ENCODE results near the gene ATG13.

Gene ATG13

DNA sequence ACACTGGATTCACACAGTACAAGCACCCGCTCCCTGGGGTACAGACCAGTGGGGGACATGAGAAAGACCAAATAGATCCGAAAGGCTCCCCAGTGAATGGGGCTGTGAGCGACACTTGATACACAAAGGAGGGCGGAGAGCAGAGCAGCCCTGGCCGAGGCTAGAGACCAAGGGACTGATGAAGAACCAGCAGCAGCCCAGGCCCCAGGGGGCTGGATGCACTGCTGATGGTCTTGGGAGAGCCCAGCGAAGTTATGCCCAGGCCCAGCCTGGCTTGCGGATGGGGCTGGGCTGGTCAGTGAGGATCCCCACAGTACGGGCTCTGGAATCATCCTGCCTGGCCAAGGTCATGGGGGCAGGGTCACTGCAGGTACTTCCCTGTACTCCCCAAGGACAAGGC is 59.8 kb downstream of the ATG13 start:
- in situ Hi-C loops (cut with MboI; ENCODE audit: low pct_unique_long_range_greater_than_20kb, low sequenced_read_pairs, unreplicated experiment) = no loop called here
- no peak for DNase-seq (ENCODE audit: low spot score)
- TF ChIP-seq, protein P1, sequence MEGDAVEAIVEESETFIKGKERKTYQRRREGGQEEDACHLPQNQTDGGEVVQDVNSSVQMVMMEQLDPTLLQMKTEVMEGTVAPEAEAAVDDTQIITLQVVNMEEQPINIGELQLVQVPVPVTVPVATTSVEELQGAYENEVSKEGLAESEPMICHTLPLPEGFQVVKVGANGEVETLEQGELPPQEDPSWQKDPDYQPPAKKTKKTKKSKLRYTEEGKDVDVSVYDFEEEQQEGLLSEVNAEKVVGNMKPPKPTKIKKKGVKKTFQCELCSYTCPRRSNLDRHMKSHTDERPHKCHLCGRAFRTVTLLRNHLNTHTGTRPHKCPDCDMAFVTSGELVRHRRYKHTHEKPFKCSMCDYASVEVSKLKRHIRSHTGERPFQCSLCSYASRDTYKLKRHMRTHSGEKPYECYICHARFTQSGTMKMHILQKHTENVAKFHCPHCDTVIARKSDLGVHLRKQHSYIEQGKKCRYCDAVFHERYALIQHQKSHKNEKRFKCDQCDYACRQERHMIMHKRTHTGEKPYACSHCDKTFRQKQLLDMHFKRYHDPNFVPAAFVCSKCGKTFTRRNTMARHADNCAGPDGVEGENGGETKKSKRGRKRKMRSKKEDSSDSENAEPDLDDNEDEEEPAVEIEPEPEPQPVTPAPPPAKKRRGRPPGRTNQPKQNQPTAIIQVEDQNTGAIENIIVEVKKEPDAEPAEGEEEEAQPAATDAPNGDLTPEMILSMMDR (IDR thresholded peaks at IDR 0.05; ENCODE audit: extremely low read depth, insufficient read depth, missing control alignments) = no peak

DNA sequence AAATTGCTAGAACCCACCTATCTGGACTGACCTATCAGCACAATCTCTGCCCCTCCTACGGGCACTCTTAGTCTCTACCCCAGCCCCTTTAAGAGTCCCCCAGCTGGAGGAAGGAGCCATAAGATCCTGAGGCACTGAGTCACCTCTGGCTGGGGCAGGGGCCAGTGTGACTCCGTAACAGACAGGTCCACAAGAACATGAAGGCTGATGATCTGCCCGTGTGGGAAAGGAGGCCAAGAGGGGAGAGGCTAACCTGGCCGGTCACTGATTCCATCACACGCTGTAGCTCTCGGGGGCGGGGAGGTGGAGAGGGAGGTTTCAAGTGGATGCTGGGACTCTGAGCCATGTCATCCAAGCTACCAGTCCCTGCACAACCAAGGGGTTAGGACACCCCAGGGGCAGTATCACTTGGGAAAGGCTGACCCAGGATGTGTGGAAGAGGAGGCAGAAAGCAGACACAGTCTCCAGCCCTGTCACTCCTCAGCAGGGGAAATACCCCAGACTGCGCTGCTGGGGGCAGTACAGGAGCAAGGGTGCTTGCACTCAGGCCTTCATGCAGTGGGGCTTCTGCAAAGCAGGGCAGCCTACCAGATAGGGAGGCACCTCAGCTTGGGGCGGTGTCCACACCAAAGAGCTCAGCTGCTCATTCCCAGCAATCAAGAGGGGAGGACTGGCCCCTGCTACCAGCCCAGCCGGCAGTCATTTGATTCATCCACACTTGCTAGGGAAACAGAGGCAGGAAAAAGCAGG is 60.8 kb downstream of the ATG13 start:
- TF ChIP-seq, protein P1 (IDR thresholded peaks at IDR 0.05; ENCODE audit: extremely low read depth, insufficient read depth, missing control alignments) = no peak
- DNase-seq (ENCODE audit: low spot score) = no peak
- in situ Hi-C loops (cut with MboI; ENCODE audit: low pct_unique_long_range_greater_than_20kb, low sequenced_read_pairs, unreplicated experiment) = no loop called here

DNA sequence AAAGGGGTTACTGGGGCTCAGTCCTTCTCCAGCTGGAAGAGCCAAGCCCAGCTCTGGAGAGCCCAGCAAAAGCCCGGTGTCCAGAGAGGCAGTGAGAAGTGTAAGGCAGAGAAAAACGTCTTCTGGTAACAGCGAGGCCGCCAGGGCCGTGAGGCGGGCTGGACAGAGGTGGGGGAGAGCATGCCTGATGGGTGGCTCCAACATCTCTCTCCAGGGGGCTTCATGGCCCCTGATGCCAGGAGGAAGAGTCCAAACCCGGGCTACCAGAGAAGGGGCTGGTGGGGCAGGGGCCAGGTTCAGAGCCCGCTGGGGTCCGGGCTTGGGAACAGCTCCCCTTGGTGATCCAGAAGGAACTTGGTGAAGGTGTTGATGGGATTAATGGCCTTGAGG is 61.4 kb downstream of the ATG13 start:
- no peak for DNase-seq (ENCODE audit: low spot score)
- in situ Hi-C loops (cut with MboI; ENCODE audit: low pct_unique_long_range_greater_than_20kb, low sequenced_read_pairs, unreplicated experiment) = no loop called here
- TF ChIP-seq, protein P1 (IDR thresholded peaks at IDR 0.05; ENCODE audit: extremely low read depth, insufficient read depth, missing control alignments) = no peak

DNA sequence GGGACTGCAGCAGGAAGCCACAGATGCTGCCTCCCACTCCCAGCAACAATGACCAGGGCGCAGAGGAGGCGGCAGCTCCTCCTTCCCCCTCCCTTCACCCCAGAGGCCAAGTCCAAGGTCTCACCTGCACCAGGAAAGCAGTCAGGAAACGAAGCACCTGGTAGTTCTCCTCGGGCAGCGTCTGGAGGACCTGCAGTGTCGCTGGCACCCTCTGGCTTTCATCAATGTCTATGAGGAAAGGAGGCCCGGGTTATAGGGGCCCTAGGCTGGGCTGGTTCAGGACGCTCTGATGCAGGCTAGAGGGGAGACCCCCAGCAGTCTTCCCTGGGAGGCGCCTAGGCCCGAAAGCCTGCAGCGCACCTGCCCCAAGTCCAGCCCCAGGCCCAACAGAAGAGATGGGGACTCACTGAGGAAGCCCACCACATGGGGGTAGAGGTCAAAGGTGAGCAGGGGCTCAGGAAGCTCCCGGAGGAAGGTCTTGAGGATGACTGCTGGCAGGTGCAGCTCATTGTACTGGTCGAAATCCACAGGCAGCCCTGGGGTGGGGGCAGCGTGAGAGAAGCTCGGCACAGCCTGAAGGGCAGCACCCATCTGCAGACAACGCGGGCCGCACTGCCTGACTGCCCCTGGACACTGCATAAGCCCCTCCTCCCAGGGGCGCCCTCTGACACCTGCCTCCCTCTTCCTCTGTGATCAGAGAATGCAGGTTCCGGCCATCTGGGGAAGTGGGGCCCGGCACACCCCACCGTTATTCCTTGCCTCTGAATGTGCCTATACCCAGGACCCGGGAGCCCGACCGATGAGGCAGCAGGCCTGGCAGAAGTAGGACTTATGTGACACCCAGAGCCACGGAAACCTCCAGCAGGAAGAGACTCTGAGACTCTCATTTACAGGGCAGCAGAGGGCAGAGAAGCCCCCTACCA is 62.1 kb downstream of the ATG13 start:
- TF ChIP-seq, protein P1 (IDR thresholded peaks at IDR 0.05; ENCODE audit: extremely low read depth, insufficient read depth, missing control alignments) = no peak
- DNase-seq (ENCODE audit: low spot score) = no peak
- in situ Hi-C loops (cut with MboI; ENCODE audit: low pct_unique_long_range_greater_than_20kb, low sequenced_read_pairs, unreplicated experiment) = no loop called here

DNA sequence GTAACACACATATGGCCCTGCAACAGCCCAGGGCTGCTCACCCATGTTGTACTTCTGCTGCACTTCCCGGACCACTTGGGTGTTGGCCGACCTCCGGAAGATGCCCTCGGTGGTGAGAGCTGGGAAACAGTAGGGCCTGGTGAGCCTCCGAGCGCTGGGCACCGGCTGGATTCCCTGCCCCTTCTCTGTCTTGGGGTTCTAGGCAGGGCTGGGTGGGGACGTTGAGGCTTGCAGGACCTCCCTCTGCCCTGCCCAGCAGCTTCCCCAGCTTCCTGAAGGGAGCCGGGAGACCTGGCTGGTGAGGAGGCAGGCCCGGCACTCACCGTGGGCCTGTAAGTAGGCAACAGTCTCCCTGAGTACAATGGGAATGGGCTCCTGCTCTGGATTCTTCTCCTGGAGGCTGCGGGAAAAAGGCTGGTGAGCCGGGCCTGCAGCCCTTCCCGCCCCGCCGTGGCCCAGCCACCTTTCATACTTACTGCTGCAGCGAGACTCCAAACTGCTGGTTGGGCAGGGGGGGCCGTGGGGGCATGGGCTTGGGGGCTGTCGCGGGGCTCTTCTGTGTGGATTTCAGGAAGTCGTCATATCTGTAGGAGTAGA is 62.9 kb downstream of the ATG13 start:
- no peak for DNase-seq (ENCODE audit: low spot score)
- in situ Hi-C loops (cut with MboI; ENCODE audit: low pct_unique_long_range_greater_than_20kb, low sequenced_read_pairs, unreplicated experiment) = no loop called here

DNA sequence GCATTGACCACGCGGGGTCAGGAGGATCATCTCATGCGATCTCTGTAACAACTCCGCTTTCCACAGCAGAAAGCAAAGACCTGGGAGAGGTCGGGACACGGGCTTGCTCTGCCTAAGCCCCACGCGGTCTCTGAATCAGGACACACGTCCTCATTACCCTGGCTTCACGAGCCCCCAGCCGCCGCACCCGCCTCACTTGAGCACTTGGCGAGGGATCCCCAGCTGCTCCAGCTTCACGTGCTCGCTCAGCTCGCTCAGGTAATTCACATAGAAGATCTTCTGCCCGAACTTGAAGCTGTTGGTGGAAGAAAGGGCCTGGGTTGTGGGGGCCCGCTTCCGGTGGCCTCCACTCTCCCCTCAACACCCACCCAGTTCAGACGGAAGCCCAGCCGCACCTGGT is 63.5 kb downstream of the ATG13 start:
- in situ Hi-C loops (cut with MboI; ENCODE audit: low pct_unique_long_range_greater_than_20kb, low sequenced_read_pairs, unreplicated experiment) = no loop called here
- DNase-seq (ENCODE audit: low spot score) = no peak

More for the DNA sequence above, 62.9 kb downstream of the ATG13 start:
- TF ChIP-seq, protein P1 (IDR thresholded peaks at IDR 0.05; ENCODE audit: extremely low read depth, insufficient read depth, missing control alignments) = no peak

More for the DNA sequence above, 63.5 kb downstream of the ATG13 start:
- TF ChIP-seq, protein P1 (IDR thresholded peaks at IDR 0.05; ENCODE audit: extremely low read depth, insufficient read depth, missing control alignments) = no peak
